AG10803 (cell line): Measurements from ENCODE around the gene MED15.

ENCODE experiments used
- DNase-seq: peaks from one replicate; pipeline ENCODE4 v3.0.0; 2010; ENCODE audit warnings: low read depth
- H3K4me3 ChIP-seq: 2 replicates; pipeline ENCODE4 v1.5.1; 2011; ENCODE audit warnings: mild to moderate bottlenecking, low read length, control low read depth
- CTCF ChIP-seq: conservative IDR thresholded peaks from 2 replicates; pipeline ENCODE4 v1.5.1; 2011; ENCODE audit warnings: mild to moderate bottlenecking, low read length, control low read depth, inconsistent platforms

Gene MED15

GRCh38 chr22:20567371-20567847 lies 60.0 kb downstream of the MED15 start:
- H3K4me3 ChIP-seq: no peak overlapping the region
- peak; percentile 78 for DNase-seq
- TF ChIP-seq CTCF: no peak

- peak; percentile 74 for TF ChIP-seq CTCF
- DNase-seq: peak; percentile 76
- H3K4me3 ChIP-seq: no peak overlapping the region
Measured at GRCh38 chr22:20567993-20568417, 60.6 kb downstream of the MED15 start.

- no peak for TF ChIP-seq CTCF
Measured at GRCh38 chr22:20568502-20569058, 61.2 kb downstream of the MED15 start.

GRCh38 chr22:20569059-20570058 lies 61.9 kb downstream of the MED15 start:
- no peak overlapping the region for H3K4me3 ChIP-seq
- peak; percentile 2; the same call in 1 of the 2 replicates for TF ChIP-seq CTCF
- DNase-seq: peak; percentile 100

More at GRCh38 chr22:20568502-20569058, 61.2 kb downstream of the MED15 start:
- H3K4me3 ChIP-seq: no peak overlapping the region; the same call in 1 of the 2 replicates
- DNase-seq: no peak

- DNase-seq: no peak
- TF ChIP-seq CTCF: no peak
Measured at GRCh38 chr22:20571078-20571503, 63.7 kb downstream of the MED15 start.

GRCh38 chr22:20571531-20572007 lies 64.2 kb downstream of the MED15 start:
- peak; percentile 64 for TF ChIP-seq CTCF
- DNase-seq: peak; percentile 51
- no peak overlapping the region for H3K4me3 ChIP-seq

More at GRCh38 chr22:20571078-20571503, 63.7 kb downstream of the MED15 start:
- no peak overlapping the region for H3K4me3 ChIP-seq
